Right atrium auricular region (tissue), 2 donors: ENCODE measurements around the gene DIAPH1. TPM values are rescaled to one million over a fixed set of nuclear protein-coding genes. Genes with fewer than 3 reads are reported as not detected.
A peak's percentile ranks its signal among the peaks of the same experiment; 100 is the strongest.

Source experiments
- DNase-seq: peaks from one replicate; pipeline ENCODE4 v3.0.0-alpha.2; 2019; ENCODE audit warnings: low spot score
- H3K27ac ChIP-seq, 2 donors: fragments of 200-600 bp; sonication (generic); 1 replicate in 1 of 2; 2 replicates in 1 of 2; pipeline ENCODE4 v1.5.1; 2016 to 2019
- H3K27me3 ChIP-seq, 2 donors: fragments of 200-600 bp; sonication (generic); one replicate each; pipeline versions ENCODE4 v1.5.1 to v1.6.0; 2017 to 2019
- H3K36me3 ChIP-seq: fragments of 200-600 bp; sonication (generic); one replicate; pipeline ENCODE4 v1.5.1; 2016
- H3K4me1 ChIP-seq, 2 donors: fragments of 200-600 bp; sonication (generic); one replicate each; pipeline versions ENCODE4 v1.5.1 to v1.6.0; 2017 to 2019
- H3K4me3 ChIP-seq, 2 donors: fragments of 200-600 bp; sonication (generic); 1 replicate in 1 of 2; 2 replicates in 1 of 2; pipeline ENCODE4 v1.5.1; 2017 to 2019; ENCODE audit warnings: mild to moderate bottlenecking in 1 of 2, moderate library complexity in 1 of 2
- H3K9me3 ChIP-seq, 2 donors: fragments of 200-600 bp; sonication (generic); one replicate each; pipeline ENCODE4 v1.5.1; 2019
- CTCF ChIP-seq, 2 donors: fragments of 200-600 bp; sonication (generic); IDR thresholded peaks; one replicate each; pipeline ENCODE4 v1.5.1; 2019; ENCODE audit warnings: antibody characterized with exemption in 2 of 2
- total RNA-seq, 2 donors: library from RNA; depleted of rRNA; stranded (reverse); fragments of >200 nt; gene quantifications; one replicate each; pipeline ENCODE4 v1.1.0, GENCODE V29; 2016

Gene DIAPH1
- total RNA-seq, 2 donors from 2014 or later, result 18.7 to 82.7 TPM

DNA sequence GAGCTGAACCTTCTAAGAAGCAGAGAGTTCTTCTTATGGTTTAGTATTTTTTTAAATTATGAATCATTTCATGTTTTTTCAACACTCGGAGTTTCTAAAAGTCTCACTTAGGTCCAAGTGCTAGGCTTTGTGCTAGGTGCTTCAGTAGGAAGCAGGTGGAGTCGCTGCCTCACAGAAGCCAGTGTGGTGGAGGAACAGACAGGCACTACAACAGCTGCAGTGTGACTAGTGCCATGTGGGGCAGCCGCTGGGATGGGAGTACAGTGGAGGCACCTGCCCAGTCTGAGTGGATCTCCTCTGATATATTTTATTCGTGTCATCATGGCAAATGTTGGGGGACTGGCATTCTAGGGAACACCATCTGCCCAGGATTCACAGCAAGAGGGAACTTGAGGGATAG is 114.6 kb downstream of the DIAPH1 start:
- H3K4me3 ChIP-seq, result no peak overlapping the region
- H3K9me3 ChIP-seq, result no peaks in the 10 kb centered on the region
- no peak overlapping the region for H3K27ac ChIP-seq
- H3K27me3 ChIP-seq, result no peaks in the 10 kb centered on the region
- peaks cover 26% of the 10 kb centered on the region for H3K36me3 ChIP-seq
- H3K4me1 ChIP-seq, result peaks cover 0 to 30% of the 10 kb centered on the region in 2 donors
- no peak for TF ChIP-seq CTCF (IDR thresholded peaks at IDR 0.05)
- DNase-seq, result no peak

DNA sequence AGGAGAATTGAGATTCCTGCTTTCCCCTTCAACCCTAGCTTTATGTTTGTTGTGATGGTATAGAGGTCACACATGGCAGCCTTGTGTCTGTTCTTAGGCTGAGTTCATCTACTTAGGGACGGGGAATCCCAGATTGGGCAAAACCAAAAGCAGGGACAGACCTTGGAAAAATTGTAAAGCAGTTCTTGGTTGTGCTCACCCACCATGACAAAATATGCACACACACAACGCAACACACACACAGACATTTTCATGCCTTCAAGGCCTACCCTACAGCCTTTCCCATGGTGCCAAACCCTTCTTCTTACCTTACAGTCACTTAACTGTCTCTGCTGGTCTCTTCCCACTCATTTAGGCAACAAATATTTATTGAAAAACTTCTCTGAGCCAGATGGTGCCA is 115.1 kb downstream of the DIAPH1 start:
- peaks cover 26% of the 10 kb centered on the region for H3K36me3 ChIP-seq
- H3K9me3 ChIP-seq, result no peaks in the 10 kb centered on the region
- DNase-seq, result no peak
- H3K27ac ChIP-seq, result no peak overlapping the region
- no peak overlapping the region for H3K4me3 ChIP-seq
- TF ChIP-seq CTCF (IDR thresholded peaks at IDR 0.05), result no peak
- peaks cover 0 to 24% of the 10 kb centered on the region in 2 donors for H3K4me1 ChIP-seq
- no peaks in the 10 kb centered on the region for H3K27me3 ChIP-seq

- Histone ChIP-seq H3K4me3 (no peak overlapping the region), H3K27ac (no peak overlapping the region), H3K27me3 (no peaks in the 10 kb centered on the region), H3K4me1 (peaks cover 0 to 5% of the 10 kb centered on the region in 2 donors), H3K36me3 (peaks cover 22% of the 10 kb centered on the region), H3K9me3 (no peaks in the 10 kb centered on the region)
- no peak for DNase-seq
- no peak for TF ChIP-seq CTCF (IDR thresholded peaks at IDR 0.05)
Observed at GRCh38 chr5:141501761-141502160, 117.0 kb downstream of the DIAPH1 start.

DNA sequence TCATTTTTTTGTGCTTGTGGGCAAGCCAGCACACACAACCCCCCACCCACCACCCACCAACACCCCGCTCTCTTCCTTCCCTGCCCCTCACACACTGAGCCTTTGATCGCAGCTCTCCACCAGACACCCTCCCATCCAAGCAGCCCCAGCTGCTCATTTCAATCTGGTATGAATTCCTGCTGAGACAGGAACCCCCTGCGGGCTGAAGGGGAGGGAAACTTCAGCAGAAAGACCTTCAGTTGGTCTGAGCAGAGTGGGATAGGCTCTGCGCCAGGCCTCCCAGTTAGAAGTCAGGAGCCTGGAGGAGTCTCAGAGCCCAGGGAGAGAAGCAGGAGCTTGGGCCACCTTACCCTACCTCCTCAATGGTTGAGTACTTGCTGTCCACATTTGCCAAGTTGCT is 122.8 kb downstream of the DIAPH1 start:
- peaks cover 6% of the 10 kb centered on the region for H3K36me3 ChIP-seq
- H3K4me1 ChIP-seq, result peaks cover 0 to 29% of the 10 kb centered on the region in 2 donors
- H3K9me3 ChIP-seq, result no peaks in the 10 kb centered on the region
- H3K4me3 ChIP-seq, result no peak overlapping the region
- no peak for DNase-seq
- TF ChIP-seq CTCF (IDR thresholded peaks at IDR 0.05), result no peak
- no peaks in the 10 kb centered on the region for H3K27me3 ChIP-seq
- no peak overlapping the region for H3K27ac ChIP-seq

DNA sequence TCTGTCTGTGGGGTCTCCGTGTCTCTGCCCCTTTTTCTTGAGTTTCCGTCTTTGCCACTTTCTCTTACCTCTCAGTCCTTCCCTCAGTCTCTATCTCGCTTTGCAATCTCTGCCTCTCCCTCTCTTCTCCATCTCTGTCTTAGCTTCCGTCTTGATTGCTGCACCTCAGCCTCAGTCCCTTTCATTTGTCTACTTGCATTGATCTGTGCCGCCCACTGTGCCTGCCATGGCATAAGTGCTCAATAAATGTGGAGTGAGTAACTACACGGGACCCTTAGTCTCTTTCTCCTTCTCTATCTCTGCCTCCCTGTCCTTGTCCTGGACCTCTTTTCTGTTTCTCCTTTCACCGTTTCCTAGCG is 123.4 kb downstream of the DIAPH1 start:
- Histone ChIP-seq H3K4me1 (peaks cover 0 to 29% of the 10 kb centered on the region in 2 donors), H3K27me3 (no peaks in the 10 kb centered on the region), H3K4me3 (no peak overlapping the region), H3K36me3 (peaks cover 10% of the 10 kb centered on the region), H3K27ac (no peak overlapping the region), H3K9me3 (no peaks in the 10 kb centered on the region)
- DNase-seq, result no peak
- no peak for TF ChIP-seq CTCF (IDR thresholded peaks at IDR 0.05)

GRCh38 chr5:141494761-141495452 is 123.9 kb downstream of the DIAPH1 start:
- Histone ChIP-seq H3K4me3 (no peak overlapping the region), H3K36me3 (peaks cover 15% of the 10 kb centered on the region), H3K27ac (peak overlapping the region; percentile 24 to 43), H3K4me1 (peaks cover 0 to 29% of the 10 kb centered on the region in 2 donors), H3K27me3 (no peaks in the 10 kb centered on the region), H3K9me3 (no peaks in the 10 kb centered on the region)
- TF ChIP-seq CTCF (IDR thresholded peaks at IDR 0.05), result no peak
- no peak for DNase-seq
